T-helper 17 cell (primary cell): ENCODE measurements around the gene KRT2. TPM values are rescaled to one million over a fixed set of nuclear protein-coding genes. Genes with fewer than 3 reads are reported as not detected.

Source experiments
- ATAC-seq: fragments of 150-1000 bp; cut with Tn5 transposase; 2 replicates; pipeline ENCODE4 v1.10.0; 2021; ENCODE audit warnings: mild to moderate bottlenecking, moderate library complexity
- DNase-seq, 3 donors: peaks; one replicate each; pipeline versions ENCODE4 v3.0.0 to v3.0.0-alpha.2; 2020 to 2021
- H3K9me3 ChIP-seq: one replicate; pipeline ENCODE4 v1.7.0; 2013; ENCODE audit warnings: low read length, mild to moderate bottlenecking; ENCODE audit not compliant: control insufficient read depth, poor library complexity, severe bottlenecking
- H3K27ac Mint-ChIP-seq: one replicate; pipeline ENCODE4 v1.8.0; 2022; ENCODE audit warnings: mild to moderate bottlenecking, moderate library complexity, mixed read lengths
- H3K27me3 Mint-ChIP-seq: one replicate; pipeline ENCODE4 v1.8.0; 2022; ENCODE audit warnings: mixed read lengths
- H3K36me3 Mint-ChIP-seq: one replicate; pipeline ENCODE4 v1.8.0; 2022; ENCODE audit warnings: low read depth, mixed read lengths
- H3K4me1 Mint-ChIP-seq: one replicate; pipeline ENCODE4 v1.8.0; 2022; ENCODE audit warnings: mild to moderate bottlenecking, mixed read lengths
- H3K4me3 Mint-ChIP-seq: one replicate; pipeline ENCODE4 v1.8.0; 2022; ENCODE audit warnings: mild to moderate bottlenecking, moderate library complexity, mixed read lengths
- total RNA-seq, 4 donors: library from RNA in 2 of 4; stranded (reverse) in 2 of 4; gene quantifications; one replicate each; pipeline ENCODE4 v1.2.3 and lab custom pipeline; 2022 to 2026

KRT2 gene
- total RNA-seq, 2 donors from 2014 or later = not detected

DNA sequence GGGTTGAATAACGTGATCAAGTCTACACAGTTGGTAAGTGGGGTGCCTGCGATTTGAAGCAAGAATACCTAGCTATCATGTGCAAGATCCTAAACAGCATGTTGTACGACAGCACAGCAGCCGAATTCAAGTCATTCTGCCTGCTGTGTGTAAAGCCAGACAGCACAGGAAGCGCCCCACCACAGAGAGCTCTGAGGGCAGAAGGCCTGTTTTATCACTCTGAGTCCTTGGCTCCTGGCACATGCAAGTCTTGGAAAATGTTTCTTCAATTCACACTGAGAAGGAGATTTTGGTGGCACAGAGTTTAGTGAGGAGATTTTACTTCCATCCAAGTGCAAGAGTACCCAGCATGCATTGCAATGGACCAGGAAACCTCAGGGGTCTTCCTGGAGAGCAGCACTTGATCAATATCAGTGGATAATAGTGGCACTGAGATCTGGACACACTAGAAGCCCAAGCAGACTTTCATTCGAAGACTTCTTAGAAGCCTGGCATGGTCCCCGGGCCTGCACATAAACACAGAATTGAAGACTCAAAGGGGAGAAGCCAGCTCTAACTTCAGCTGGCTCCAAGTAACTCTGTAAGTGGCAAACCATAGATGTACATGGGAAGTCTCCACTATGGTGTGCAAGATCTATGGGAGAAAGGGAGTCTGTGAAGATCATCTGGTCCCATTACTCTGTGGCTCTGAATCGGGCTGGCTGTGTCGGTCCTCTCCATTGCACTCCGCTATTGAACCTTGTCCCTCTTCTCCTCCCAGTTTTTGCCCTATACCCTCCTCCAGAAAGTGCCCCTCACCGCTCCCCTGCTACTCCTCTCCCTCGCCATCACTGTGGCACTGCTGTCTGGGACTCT, 29.7 kb upstream of the KRT2 start:
- Mint-ChIP-seq H3K36me3 (peaks cover 3% of the 10 kb centered on the region), H3K4me3 (no peak overlapping the region), H3K27ac (no peak overlapping the region), H3K27me3 (peaks cover 37% of the 10 kb centered on the region), H3K4me1 (peaks cover 14% of the 10 kb centered on the region)
- DNase-seq (no peak), ATAC-seq (peak; percentile 79)
- H3K9me3 ChIP-seq = no peaks in the 10 kb centered on the region

DNA sequence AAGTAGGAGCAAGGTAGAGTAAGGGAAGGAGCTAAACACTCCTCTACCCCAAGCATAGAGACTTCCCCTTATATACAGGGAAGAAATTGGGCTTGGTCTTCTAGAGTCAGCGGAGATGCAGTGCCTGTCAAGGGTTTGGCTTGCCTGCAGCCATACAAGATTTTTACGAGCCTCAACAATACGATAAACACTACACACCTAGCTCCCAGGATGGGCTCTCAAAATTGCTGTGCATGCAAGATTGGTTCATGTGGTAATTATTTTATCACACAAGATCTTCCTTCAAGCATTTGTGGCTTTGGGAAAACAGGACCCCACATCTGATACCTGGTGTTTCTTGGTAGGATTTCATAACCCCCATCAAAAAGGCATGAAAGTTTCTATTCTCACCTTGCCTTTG, 28.4 kb upstream of the KRT2 start, which contains the start of gene KRT1:
TSS of gene KRT1 (minus strand) at position 45 of the 400 bp plus-strand sequence. CDS start 59 bp downstream, outside the sequence.
- Mint-ChIP-seq H3K27me3 (peaks cover 32% of the 10 kb centered on the region), H3K4me1 (peaks cover 11% of the 10 kb centered on the region), H3K4me3 (no peak within 1 kb of the TSS), H3K36me3 (peaks cover 5% of the 10 kb centered on the region), H3K27ac (peak within 1 kb of the TSS; percentile 29)
- no peaks in the 10 kb centered on the region for H3K9me3 ChIP-seq
- no peak for ATAC-seq
- DNase-seq = no peak

DNA sequence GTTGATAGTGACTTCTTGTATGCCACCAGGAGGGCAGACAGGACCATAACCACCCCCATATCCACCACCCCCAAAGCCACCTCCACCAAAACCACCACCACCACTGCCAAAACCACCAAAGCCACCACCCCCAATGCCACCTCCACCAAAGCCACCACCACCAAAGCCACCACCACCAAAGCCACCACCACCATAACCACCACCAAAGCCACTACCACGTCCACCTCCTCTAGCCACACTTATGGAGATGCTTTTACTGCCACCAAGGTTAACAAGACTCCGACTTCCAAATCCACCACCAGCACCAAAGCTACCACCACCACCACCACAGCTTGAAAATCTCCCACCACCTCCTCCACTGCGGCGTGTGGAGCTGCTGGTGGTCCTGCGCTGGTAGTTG, 27.9 kb upstream of the KRT2 start:
- H3K4me1 Mint-ChIP-seq = peaks cover 11% of the 10 kb centered on the region
- no peak for ATAC-seq
- H3K27ac Mint-ChIP-seq = no peak overlapping the region

DNA sequence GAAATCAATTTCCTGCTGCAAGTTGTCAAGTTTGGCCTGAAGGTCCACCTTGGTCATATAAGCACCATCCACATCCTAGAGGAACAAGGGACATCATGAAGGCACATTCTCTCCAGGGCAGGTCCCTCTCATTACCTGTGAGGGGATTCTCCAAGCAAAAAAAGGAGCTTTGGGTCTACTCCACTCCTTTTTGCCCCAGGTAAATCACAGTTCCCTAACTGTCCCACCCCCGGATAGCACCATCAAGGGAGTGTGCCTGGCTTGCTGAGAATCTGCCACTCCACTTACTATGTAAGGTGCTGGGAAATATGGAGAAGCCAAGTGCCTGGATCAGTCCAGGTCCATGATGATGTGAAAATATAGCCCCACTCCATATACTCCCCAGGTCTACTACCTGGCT, 25.7 kb upstream of the KRT2 start:
- H3K4me1 Mint-ChIP-seq = peaks cover 9% of the 10 kb centered on the region
- no peak for ATAC-seq
- H3K36me3 Mint-ChIP-seq = peaks cover 4% of the 10 kb centered on the region
- H3K27me3 Mint-ChIP-seq = peaks cover 25% of the 10 kb centered on the region
- no peak for DNase-seq
- no peak overlapping the region for H3K27ac Mint-ChIP-seq
- H3K4me3 Mint-ChIP-seq = no peak overlapping the region
- no peaks in the 10 kb centered on the region for H3K9me3 ChIP-seq

More for the DNA sequence above, 27.9 kb upstream of the KRT2 start:
- no peaks in the 10 kb centered on the region for H3K9me3 ChIP-seq
- Mint-ChIP-seq H3K4me3 (no peak overlapping the region), H3K27me3 (peaks cover 32% of the 10 kb centered on the region), H3K36me3 (peaks cover 5% of the 10 kb centered on the region)
- DNase-seq = no peak

DNA sequence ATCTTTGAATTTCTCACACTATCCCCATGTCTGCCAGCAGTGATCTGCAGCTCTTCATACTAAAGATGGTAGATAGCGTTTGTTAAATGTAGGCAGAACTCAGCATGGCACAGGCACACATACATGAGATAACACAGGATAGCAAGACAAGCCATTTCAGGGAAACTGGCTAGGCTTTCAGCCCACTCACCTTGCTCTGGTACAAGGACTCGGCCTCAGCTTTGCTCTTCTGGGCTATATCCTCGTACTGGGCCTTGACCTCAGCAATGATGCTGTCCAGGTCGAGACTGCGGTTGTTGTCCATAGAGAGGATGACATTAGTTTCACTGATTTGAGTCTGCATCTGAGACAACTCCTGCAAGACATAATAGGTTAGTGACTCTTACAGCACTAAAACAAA, 25.1 kb upstream of the KRT2 start:
- DNase-seq (no peak), ATAC-seq (no peak)
- H3K4me1 Mint-ChIP-seq = peaks cover 9% of the 10 kb centered on the region
- no peaks in the 10 kb centered on the region for H3K9me3 ChIP-seq
- H3K27ac Mint-ChIP-seq = no peak overlapping the region
- peaks cover 4% of the 10 kb centered on the region for H3K36me3 Mint-ChIP-seq
- H3K4me3 Mint-ChIP-seq = no peak overlapping the region
- H3K27me3 Mint-ChIP-seq = peaks cover 20% of the 10 kb centered on the region

DNA sequence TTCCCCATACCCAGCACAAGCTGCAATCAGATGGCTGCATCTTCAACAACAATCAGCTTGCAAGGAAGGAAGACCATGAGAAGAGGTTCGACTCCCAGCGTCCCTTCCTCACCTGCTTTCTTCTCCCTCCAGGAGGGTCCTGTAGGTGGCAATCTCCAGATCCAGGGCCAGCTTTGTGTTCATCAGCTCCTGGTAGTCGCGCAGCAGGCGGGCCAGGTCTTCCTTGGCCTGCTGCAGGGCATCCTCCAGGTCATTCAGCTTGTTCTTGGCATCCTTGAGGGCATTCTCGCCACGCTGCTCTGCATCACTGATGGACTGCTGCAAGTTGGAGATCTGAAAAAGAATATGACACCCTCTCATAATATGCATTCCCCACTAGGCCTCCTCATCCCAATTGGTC, 24.2 kb upstream of the KRT2 start:
- ATAC-seq (no peak), DNase-seq (no peak)
- Mint-ChIP-seq H3K27me3 (peaks cover 18% of the 10 kb centered on the region), H3K4me3 (no peak overlapping the region), H3K36me3 (peaks cover 4% of the 10 kb centered on the region), H3K27ac (no peak overlapping the region), H3K4me1 (peaks cover 4% of the 10 kb centered on the region)
- H3K9me3 ChIP-seq = no peaks in the 10 kb centered on the region

DNA sequence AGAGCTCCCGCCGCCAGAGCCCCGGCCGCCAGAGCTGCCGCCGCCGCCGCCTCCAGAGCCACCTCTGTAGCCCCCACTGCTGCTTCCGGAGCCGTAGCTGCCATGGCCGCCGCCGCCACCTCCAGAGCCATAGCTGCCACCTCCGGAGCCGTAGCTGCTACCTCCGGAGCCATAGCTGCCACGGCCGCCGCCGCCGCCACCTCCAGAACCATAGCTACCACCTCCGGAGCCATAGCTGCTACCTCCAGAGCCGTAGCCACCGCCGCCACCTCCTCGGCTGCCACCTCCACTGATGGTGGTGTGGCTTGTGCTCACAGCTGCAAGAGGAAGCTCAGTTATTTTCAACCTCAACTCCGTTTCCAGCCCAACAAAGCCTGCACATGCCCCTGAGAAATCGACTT, 23.3 kb upstream of the KRT2 start:
- H3K9me3 ChIP-seq = no peaks in the 10 kb centered on the region
- DNase-seq (no peak), ATAC-seq (no peak)
- Mint-ChIP-seq H3K27me3 (peaks cover 13% of the 10 kb centered on the region), H3K27ac (no peak overlapping the region), H3K36me3 (peaks cover 4% of the 10 kb centered on the region), H3K4me3 (no peak overlapping the region), H3K4me1 (no peaks in the 10 kb centered on the region)

DNA sequence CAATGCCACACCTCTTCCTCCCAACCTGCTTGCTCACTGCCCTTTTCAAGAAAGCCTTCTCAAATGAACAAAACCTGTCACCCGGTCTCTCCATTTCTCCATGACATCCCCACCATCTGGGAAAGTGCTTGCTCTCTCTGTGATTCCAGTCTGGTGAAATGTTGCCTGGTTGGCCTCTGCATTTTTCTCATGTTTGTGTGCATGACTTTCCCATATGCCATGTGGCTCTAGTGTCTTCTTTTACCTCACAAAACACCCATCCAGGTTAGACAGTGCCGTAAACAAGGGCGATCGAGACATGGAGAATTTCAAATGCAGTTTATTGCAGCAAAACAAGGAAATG, 22.4 kb upstream of the KRT2 start:
- no peak for ATAC-seq
- H3K9me3 ChIP-seq = no peaks in the 10 kb centered on the region
- Mint-ChIP-seq H3K27ac (no peak overlapping the region), H3K36me3 (peaks cover 4% of the 10 kb centered on the region), H3K27me3 (peaks cover 14% of the 10 kb centered on the region), H3K4me1 (no peaks in the 10 kb centered on the region), H3K4me3 (no peak overlapping the region)
- DNase-seq = no peak

DNA sequence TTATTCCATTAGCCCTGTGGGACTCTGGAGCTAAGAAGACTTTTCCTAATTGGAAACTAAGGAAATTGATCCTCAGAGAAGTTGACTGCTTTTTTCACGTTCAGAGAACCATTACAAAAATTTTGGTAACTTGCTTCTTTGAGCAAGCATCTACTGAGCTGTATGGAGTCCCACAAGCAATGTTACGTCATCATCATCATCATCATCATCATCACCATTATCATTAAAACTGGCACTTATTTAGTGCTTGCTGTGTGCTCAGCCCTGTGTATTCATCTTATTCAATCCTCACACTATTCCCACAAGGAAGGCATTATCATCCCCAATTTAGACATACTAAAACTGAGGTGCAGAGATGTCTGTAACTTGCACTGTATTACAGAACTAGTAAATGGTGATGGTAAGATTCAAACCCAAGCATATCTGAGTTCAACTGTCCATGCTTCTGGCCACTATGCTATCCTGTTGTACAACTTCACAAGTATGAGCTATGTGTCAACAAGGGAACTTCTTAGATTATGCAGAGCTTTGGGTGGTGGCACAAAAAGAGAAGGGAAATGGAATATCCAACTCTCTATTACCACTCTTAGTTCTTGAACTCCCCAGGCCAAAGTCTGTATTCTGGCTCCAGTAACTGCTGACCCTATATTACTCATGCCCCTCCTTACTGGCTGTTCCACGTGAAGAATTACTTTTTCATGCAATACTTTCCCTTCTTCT, 21.9 kb upstream of the KRT2 start:
- DNase-seq (no peak), ATAC-seq (no peak)
- H3K36me3 Mint-ChIP-seq = peaks cover 4% of the 10 kb centered on the region
- H3K9me3 ChIP-seq = no peaks in the 10 kb centered on the region
- no peaks in the 10 kb centered on the region for H3K4me1 Mint-ChIP-seq
- H3K27ac Mint-ChIP-seq = no peak overlapping the region
- H3K4me3 Mint-ChIP-seq = no peak overlapping the region
- peaks cover 16% of the 10 kb centered on the region for H3K27me3 Mint-ChIP-seq

DNA sequence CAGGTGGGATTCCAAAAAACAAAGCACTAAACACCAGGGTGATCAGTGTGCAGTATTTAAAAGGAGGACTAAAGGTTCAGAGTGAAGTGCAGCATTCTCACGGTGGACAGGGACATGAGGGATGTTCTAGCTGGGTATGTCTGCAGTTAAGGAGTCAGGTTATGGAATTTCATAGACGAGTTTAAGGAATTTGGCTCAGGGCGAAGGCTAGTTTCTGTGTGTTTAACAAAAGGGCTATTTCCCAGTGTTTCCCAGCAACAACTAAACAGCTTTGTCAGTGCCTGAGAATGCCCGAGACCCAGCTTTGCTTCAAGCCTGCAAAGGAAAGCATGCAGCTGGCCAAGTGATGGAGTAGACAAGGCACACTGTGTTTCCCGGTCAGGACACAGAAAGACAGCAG, 21.2 kb upstream of the KRT2 start:
- no peaks in the 10 kb centered on the region for H3K9me3 ChIP-seq
- ATAC-seq = no peak
- H3K27me3 Mint-ChIP-seq = peaks cover 16% of the 10 kb centered on the region
- H3K4me1 Mint-ChIP-seq = peaks cover 2% of the 10 kb centered on the region
- no peak overlapping the region for H3K4me3 Mint-ChIP-seq
- H3K36me3 Mint-ChIP-seq = peaks cover 4% of the 10 kb centered on the region
- no peak for DNase-seq
- H3K27ac Mint-ChIP-seq = no peak overlapping the region

DNA sequence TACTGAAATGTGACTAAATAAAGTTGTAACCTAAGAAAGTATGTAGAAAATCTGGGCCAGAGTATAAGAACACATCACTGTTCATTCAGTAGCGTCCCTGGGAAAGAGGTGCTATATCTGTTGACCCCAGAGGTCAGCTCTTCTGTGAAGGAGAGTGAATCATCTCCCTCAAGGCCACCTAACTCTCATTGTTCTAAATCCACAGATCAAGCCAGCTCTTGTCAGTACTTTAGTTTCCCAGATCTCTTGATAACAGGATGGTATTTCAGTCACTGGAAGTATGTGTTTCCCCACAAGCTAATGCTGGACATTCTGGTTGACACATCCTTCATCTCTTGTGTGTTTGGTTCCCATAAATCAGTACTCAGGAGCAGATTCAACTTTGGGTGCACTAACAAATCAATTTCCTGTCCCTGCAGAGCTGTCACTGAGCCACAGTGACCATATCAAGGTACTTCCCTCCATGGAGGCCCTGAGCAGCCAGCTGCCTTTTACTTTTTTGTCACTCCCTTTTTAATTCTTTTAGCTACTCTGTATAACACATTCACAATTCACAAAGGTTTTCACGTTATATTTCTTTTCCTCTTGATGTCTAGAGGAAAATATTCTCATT, 20.4 kb upstream of the KRT2 start:
- Mint-ChIP-seq H3K27ac (no peak overlapping the region), H3K4me3 (no peak overlapping the region), H3K4me1 (peaks cover 2% of the 10 kb centered on the region), H3K27me3 (peaks cover 16% of the 10 kb centered on the region), H3K36me3 (peaks cover 4% of the 10 kb centered on the region)
- DNase-seq (no peak), ATAC-seq (no peak)
- H3K9me3 ChIP-seq = no peaks in the 10 kb centered on the region

DNA sequence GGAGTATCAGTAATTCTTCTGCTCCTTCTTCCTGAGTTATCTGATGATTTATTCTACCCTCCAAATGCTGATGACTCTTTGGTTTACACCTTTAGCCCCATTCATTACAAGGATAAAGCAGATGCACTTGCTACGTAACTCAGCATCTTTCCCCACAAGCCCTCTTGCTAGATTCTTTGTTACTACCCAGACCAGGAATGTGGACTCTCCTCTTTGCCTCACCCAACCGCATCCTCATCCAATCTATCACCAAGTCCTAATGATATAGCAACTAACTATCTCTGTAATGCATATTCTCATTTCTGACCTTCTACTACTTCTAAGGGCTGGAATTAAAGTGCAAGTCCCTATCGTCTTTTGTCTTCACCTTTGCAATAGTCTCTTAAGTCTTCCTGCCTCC, 18.9 kb upstream of the KRT2 start:
- ATAC-seq = no peak
- no peak overlapping the region for H3K27ac Mint-ChIP-seq
- DNase-seq = no peak
- peaks cover 4% of the 10 kb centered on the region for H3K36me3 Mint-ChIP-seq
- no peaks in the 10 kb centered on the region for H3K9me3 ChIP-seq
- peaks cover 25% of the 10 kb centered on the region for H3K27me3 Mint-ChIP-seq
- H3K4me3 Mint-ChIP-seq = no peak overlapping the region
- peaks cover 2% of the 10 kb centered on the region for H3K4me1 Mint-ChIP-seq

DNA sequence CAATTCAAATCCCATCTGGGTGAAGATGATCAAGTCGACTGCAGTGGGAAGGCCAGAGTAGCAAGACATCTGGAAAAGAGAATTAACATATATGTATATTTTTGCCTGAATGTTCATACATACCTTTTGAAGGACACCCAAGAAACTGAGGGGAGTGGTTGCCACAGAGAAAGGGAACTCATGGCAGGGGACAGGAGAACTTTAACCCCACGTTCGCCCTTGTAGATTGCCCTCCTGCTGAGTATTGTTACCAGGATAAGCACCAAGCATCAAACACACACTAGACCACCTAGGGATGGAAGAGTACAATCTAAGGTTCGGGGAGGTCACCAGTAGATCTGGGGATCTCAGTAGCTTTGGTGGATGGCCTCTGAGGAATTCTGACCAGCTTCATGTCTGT, 18.5 kb upstream of the KRT2 start:
- peaks cover 28% of the 10 kb centered on the region for H3K27me3 Mint-ChIP-seq

More for the DNA sequence above, 18.5 kb upstream of the KRT2 start:
- no peaks in the 10 kb centered on the region for H3K9me3 ChIP-seq
- H3K4me3 Mint-ChIP-seq = no peak overlapping the region
- DNase-seq (no peak), ATAC-seq (no peak)
- H3K36me3 Mint-ChIP-seq = peaks cover 3% of the 10 kb centered on the region
- H3K4me1 Mint-ChIP-seq = peaks cover 2% of the 10 kb centered on the region
- H3K27ac Mint-ChIP-seq = no peak overlapping the region
